GM10248 (cell line): ENCODE measurements around the gene EP400.

Experiments
- CTCF ChIA-PET: fragments of 300-600 bp; sonication (Branson Sonifier 250); formaldehyde crosslinking; extraction: SDS; loops from one replicate; lab custom pipeline; 2021; ENCODE audit warnings: antibody characterized with exemption; lab: Yijun Ruan, JAX
- POLR2A ChIA-PET: fragments of 350-650 bp; sonication (Branson Sonifier 250); formaldehyde crosslinking; extraction: SDS; loops from one replicate; lab custom pipeline; 2020; ENCODE audit warnings: antibody characterized with exemption; lab: Yijun Ruan, JAX
- DNase-seq: peaks from one replicate; pipeline ENCODE4 v3.0.0; 2012; ENCODE audit errors: extremely low spot score
- CTCF ChIP-seq: IDR thresholded peaks from 2 replicates; pipeline ENCODE4 v1.5.1; 2012; ENCODE audit warnings: mild to moderate bottlenecking, low read depth; ENCODE audit errors: extremely low read depth, missing control alignments, control extremely low read depth

The EP400 gene

GRCh38 chr12:132123970-132124765 is 174.4 kb downstream of the EP400 start:
- POLR2A ChIA-PET, result no interaction called here
- no peak for DNase-seq
- no peak for TF ChIP-seq CTCF

GRCh38 chr12:132124766-132125425 is 175.2 kb downstream of the EP400 start:
- no peak for TF ChIP-seq CTCF
- ChIA-PET CTCF (no interaction called here), POLR2A (no interaction called here)
- no peak for DNase-seq

More at GRCh38 chr12:132123970-132124765, 174.4 kb downstream of the EP400 start:
- CTCF ChIA-PET, result interaction anchor here (1.3 kb wide), 1 partner anchor 8 kb away, joined by 3 read pairs; no protein-coding TSS in a partner anchor

GRCh38 chr12:132125736-132126135 is 176.0 kb downstream of the EP400 start:
- CTCF ChIA-PET, result interaction anchor here (1.8 kb wide), 1 partner anchor 11 kb away, joined by 7 read pairs; no protein-coding TSS in a partner anchor
- POLR2A ChIA-PET, result no interaction called here
- TF ChIP-seq CTCF, result no peak
- DNase-seq, result no peak

GRCh38 chr12:132127041-132127440 is 177.3 kb downstream of the EP400 start:
- DNase-seq, result no peak
- POLR2A ChIA-PET, result no interaction called here
- CTCF ChIA-PET, result interaction anchor here (1.8 kb wide), 1 partner anchor 12 kb away, joined by 7 read pairs; no protein-coding TSS in a partner anchor
- no peak for TF ChIP-seq CTCF

GRCh38 chr12:132129007-132129406 is 179.3 kb downstream of the EP400 start:
- POLR2A ChIA-PET, result no interaction called here
- DNase-seq, result no peak
- TF ChIP-seq CTCF, result no peak

GRCh38 chr12:132130690-132131089 is 180.9 kb downstream of the EP400 start:
- ChIA-PET CTCF (interaction anchor here (1.6 kb wide), 1 partner anchor 9 kb away, joined by 7 read pairs; no protein-coding TSS in a partner anchor), POLR2A (no interaction called here)
- no peak for DNase-seq
- no peak for TF ChIP-seq CTCF

More at GRCh38 chr12:132129007-132129406, 179.3 kb downstream of the EP400 start:
- CTCF ChIA-PET, result interaction anchor here (1.2 to 1.8 kb wide), 2 partner anchors 8 to 13 kb away, joined by 3 to 5 read pairs; no protein-coding TSS in a partner anchor
